Mesodermal cell (in vitro differentiated cells): Measurements from ENCODE around the gene MARK3.

Source experiments
- H3K27ac ChIP-seq: 2 replicates; pipeline ENCODE4 v1.7.0; 2013; ENCODE audit warnings: mild to moderate bottlenecking, low read depth, low read length, moderate library complexity; ENCODE audit not compliant: severe bottlenecking
- H3K36me3 ChIP-seq: 2 replicates; pipeline ENCODE4 v1.7.1; 2013; ENCODE audit warnings: mild to moderate bottlenecking, low read length, moderate library complexity; ENCODE audit not compliant: control insufficient read depth, insufficient read depth
- H3K4me1 ChIP-seq: one replicate; pipeline ENCODE4 v1.7.1; 2013; ENCODE audit warnings: mild to moderate bottlenecking, low read length; ENCODE audit not compliant: insufficient read depth, control insufficient read depth, poor library complexity, severe bottlenecking
- H3K4me3 ChIP-seq: 2 replicates; pipeline ENCODE4 v1.7.0; 2013; ENCODE audit warnings: low read length, control low read depth, mild to moderate bottlenecking; ENCODE audit not compliant: insufficient read depth, poor library complexity, severe bottlenecking; ENCODE audit errors: extremely low read depth
- H3K9me3 ChIP-seq: 2 replicates; pipeline ENCODE4 v1.7.1; 2013; ENCODE audit warnings: mild to moderate bottlenecking, low read length, moderate library complexity; ENCODE audit not compliant: control insufficient read depth
- WGBS, 2 experiments: methylation state at CpG; one replicate each; pipeline ENCODE4 v1.1.5; 2013; ENCODE audit warnings: missing lambda C conversion rate in 2 of 2; ENCODE audit not compliant: insufficient coverage in 2 of 2; 5-methylcytosine and 5-hydroxymethylcytosine counted together

MARK3 gene

DNA sequence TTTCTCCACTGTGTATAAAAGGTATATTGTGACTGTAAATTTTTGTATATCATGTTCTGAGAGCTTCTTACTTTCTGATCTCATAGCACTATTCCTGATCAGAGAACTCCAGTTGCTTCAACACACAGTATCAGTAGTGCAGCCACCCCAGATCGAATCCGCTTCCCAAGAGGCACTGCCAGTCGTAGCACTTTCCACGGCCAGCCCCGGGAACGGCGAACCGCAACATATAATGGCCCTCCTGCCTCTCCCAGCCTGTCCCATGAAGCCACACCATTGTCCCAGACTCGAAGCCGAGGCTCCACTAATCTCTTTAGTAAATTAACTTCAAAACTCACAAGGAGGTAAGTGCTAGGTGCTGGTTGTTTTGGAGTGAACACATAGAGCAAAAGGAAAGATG, 106.5 kb downstream of the MARK3 start:
- Histone ChIP-seq H3K9me3 (no peaks in the 10 kb centered on the region), H3K36me3 (peaks cover 83% of the 10 kb centered on the region), H3K4me3 (no peak overlapping the region), H3K27ac (no peak overlapping the region), H3K4me1 (no peaks in the 10 kb centered on the region)
- 92 to 100% methylated on average over 4 to 8 of the region's 10 CpGs for WGBS, 2 experiments

GRCh38 chr14:103492156-103492925, 107.1 kb downstream of the MARK3 start:
- 90 to 93% methylated on average over 3 of the region's 6 CpGs for WGBS, 2 experiments
- H3K4me3 ChIP-seq, result no peak overlapping the region
- H3K4me1 ChIP-seq, result no peaks in the 10 kb centered on the region
- peaks cover 79% of the 10 kb centered on the region for H3K36me3 ChIP-seq
- no peaks in the 10 kb centered on the region for H3K9me3 ChIP-seq
- H3K27ac ChIP-seq, result no peak overlapping the region

DNA sequence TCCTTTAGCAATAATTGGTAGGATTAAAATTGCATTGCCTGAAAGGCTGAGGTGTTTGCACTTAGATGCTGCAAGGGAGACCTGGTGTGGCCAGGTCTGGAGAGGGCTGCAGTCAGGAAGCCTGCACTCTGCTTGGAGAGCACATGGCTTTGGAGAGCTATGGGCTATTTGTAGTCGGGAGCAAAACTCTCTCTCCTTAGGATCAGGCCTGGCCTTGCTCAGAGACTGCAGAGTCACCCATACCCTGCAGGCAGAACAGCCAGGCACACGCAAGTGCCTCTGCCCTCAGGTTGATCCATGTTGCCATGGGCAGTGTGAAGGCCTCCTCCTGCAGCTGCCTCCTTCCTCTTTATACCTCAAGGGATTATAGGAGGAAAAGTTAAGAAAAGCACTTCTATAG, 110.6 kb downstream of the MARK3 start:
- Histone ChIP-seq H3K9me3 (no peaks in the 10 kb centered on the region), H3K36me3 (peaks cover 76% of the 10 kb centered on the region), H3K4me3 (no peak overlapping the region), H3K27ac (no peak overlapping the region), H3K4me1 (peaks cover 4% of the 10 kb centered on the region)
- WGBS, 2 experiments, result 92 to 95% methylated on average over 1 to 2 of the region's 2 CpGs

- no peaks in the 10 kb centered on the region for H3K9me3 ChIP-seq
- no peak overlapping the region for H3K4me3 ChIP-seq
- no peak overlapping the region for H3K27ac ChIP-seq
- H3K4me1 ChIP-seq, result peaks cover 7% of the 10 kb centered on the region
- no CpG with 5 or more reads among the region's 1 CpG for WGBS, 2 experiments
- H3K36me3 ChIP-seq, result peaks cover 76% of the 10 kb centered on the region
Measured at GRCh38 chr14:103496776-103497175, 111.6 kb downstream of the MARK3 start.

DNA sequence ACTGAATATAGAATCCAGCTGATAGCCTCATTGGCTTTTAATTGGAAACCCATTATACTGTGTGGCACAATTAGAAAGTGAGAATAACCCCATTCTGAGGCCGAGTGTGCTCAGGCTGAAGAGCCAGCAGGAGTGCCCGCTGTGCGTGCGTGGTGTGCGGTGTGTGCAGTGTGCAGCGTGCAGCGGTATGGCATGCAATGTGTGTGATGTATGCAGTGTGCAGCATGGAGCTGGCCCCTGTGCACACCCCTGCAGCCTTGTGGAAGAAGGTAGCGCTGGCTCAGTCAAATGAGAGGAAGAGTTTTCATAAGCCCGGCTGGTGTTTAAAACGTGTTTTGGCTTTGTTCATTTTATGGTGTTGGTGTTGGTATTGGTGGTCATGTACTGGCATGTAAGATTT, 114.5 kb downstream of the MARK3 start:
- Histone ChIP-seq H3K4me3 (no peak overlapping the region), H3K9me3 (no peaks in the 10 kb centered on the region), H3K27ac (no peak overlapping the region), H3K4me1 (peaks cover 7% of the 10 kb centered on the region), H3K36me3 (peaks cover 79% of the 10 kb centered on the region)
- WGBS, 2 experiments, result 75 to 90% methylated on average over 2 to 8 of the region's 10 CpGs

- H3K4me1 ChIP-seq, result peaks cover 7% of the 10 kb centered on the region
- H3K27ac ChIP-seq, result no peak overlapping the region
- H3K36me3 ChIP-seq, result peaks cover 79% of the 10 kb centered on the region
- no peaks in the 10 kb centered on the region for H3K9me3 ChIP-seq
- no peak overlapping the region for H3K4me3 ChIP-seq
- WGBS, 2 experiments, result 19 to 50% methylated on average over 4 to 7 of the region's 17 CpGs
Measured at GRCh38 chr14:103500148-103500990, 115.2 kb downstream of the MARK3 start.

DNA sequence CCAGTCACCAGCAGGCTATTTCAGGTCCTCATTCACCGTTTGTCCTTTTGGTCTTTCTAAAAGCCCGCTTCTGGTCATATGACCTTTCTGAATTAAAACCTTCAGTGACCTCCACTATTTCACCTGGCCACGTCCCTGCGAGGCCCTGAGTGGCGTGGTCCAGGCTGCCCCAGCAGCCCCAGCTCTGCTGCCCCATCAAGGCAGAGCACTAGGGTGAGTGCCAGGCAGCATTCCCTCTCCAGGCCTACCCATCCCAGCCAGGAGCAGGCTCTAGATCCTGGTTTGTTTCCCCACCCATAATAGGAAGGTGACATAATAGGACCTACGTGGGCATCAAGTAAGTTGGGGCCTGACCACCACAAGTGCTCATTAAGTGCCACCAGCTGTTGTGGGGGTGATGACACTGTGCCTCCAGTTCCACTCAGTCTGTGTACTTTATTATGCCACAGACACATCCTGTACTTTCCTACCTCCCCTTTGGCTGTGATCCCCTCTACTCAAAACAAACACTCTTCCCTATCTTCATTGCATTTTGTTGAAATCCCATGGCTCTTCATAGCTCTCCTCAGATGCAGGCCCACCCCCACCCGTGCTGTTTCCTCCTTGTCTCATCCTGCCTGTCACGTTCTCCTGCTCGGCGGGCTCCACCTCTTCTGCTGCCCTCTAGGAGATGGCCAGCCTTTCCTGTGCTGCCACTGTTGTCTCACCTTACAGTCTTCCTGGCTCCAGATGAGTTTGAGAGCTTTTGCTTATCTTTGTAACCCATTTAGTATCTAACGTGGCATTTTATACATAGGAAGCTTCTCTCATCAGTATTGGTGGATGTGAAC, 116.0 kb downstream of the MARK3 start:
- no peak overlapping the region for H3K4me3 ChIP-seq
- H3K27ac ChIP-seq, result no peak overlapping the region
- H3K4me1 ChIP-seq, result peaks cover 7% of the 10 kb centered on the region
- 89 to 93% methylated on average over 9 to 10 of the region's 11 CpGs for WGBS, 2 experiments
- no peaks in the 10 kb centered on the region for H3K9me3 ChIP-seq
- H3K36me3 ChIP-seq, result peaks cover 77% of the 10 kb centered on the region

- Histone ChIP-seq H3K27ac (no peak overlapping the region), H3K36me3 (peaks cover 80% of the 10 kb centered on the region)
- 96 to 97% methylated on average over 8 to 9 of the region's 9 CpGs for WGBS, 2 experiments
Measured at GRCh38 chr14:103501921-103502669, 116.9 kb downstream of the MARK3 start.

DNA sequence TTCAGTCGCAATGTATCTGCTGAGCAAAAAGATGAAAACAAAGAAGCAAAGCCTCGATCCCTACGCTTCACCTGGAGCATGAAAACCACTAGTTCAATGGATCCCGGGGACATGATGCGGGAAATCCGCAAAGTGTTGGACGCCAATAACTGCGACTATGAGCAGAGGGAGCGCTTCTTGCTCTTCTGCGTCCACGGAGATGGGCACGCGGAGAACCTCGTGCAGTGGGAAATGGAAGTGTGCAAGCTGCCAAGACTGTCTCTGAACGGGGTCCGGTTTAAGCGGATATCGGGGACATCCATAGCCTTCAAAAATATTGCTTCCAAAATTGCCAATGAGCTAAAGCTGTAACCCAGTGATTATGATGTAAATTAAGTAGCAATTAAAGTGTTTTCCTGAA, 117.7 kb downstream of the MARK3 start:
- Histone ChIP-seq H3K4me3 (no peak overlapping the region), H3K4me1 (peaks cover 7% of the 10 kb centered on the region), H3K9me3 (no peaks in the 10 kb centered on the region), H3K27ac (no peak overlapping the region), H3K36me3 (peaks cover 85% of the 10 kb centered on the region)
- WGBS, 2 experiments, result 98 to 99% methylated on average over 14 to 18 of the region's 18 CpGs

More at GRCh38 chr14:103501921-103502669, 116.9 kb downstream of the MARK3 start:
- Histone ChIP-seq H3K9me3 (no peaks in the 10 kb centered on the region), H3K4me1 (peaks cover 7% of the 10 kb centered on the region), H3K4me3 (no peak overlapping the region)

DNA sequence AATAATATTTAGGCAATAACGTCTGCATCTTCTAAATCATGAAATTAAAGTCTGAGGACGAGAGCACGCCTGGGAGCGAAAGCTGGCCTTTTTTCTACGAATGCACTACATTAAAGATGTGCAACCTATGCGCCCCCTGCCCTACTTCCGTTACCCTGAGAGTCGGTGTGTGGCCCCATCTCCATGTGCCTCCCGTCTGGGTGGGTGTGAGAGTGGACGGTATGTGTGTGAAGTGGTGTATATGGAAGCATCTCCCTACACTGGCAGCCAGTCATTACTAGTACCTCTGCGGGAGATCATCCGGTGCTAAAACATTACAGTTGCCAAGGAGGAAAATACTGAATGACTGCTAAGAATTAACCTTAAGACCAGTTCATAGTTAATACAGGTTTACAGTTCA, 118.1 kb downstream of the MARK3 start:
- H3K36me3 ChIP-seq, result peaks cover 84% of the 10 kb centered on the region

More for the DNA sequence above, 118.1 kb downstream of the MARK3 start:
- no peak overlapping the region for H3K27ac ChIP-seq
- peaks cover 7% of the 10 kb centered on the region for H3K4me1 ChIP-seq
- no peaks in the 10 kb centered on the region for H3K9me3 ChIP-seq
- WGBS, 2 experiments, result 96 to 98% methylated on average over 6 to 7 of the region's 12 CpGs
- no peak overlapping the region for H3K4me3 ChIP-seq
